Fibroblast of skin of back (primary cell): ENCODE results near the gene RYR2.
A peak's percentile ranks its signal among the peaks of the same experiment; 100 is the strongest.

Experiments used
- DNase-seq: peaks from one replicate; pipeline ENCODE4 v3.0.0-alpha.2; 2013

The RYR2 gene

GRCh38 chr1:237748171-237748960, 706.4 kb downstream of the RYR2 start:
- no peak for DNase-seq

- DNase-seq, result no peak
These were observed 707.1 kb downstream of the RYR2 start for GRCh38 chr1:237749122-237749521.

- DNase-seq, result no peak
These were observed 709.1 kb downstream of the RYR2 start for GRCh38 chr1:237751090-237751489.

GRCh38 chr1:237754627-237755026, 712.6 kb downstream of the RYR2 start:
- DNase-seq, result no peak

- no peak for DNase-seq
These were observed 714.5 kb downstream of the RYR2 start for GRCh38 chr1:237756304-237756967.

GRCh38 chr1:237759377-237759776, 717.4 kb downstream of the RYR2 start:
- no peak for DNase-seq

- no peak for DNase-seq
These were observed 719.0 kb downstream of the RYR2 start for GRCh38 chr1:237760951-237761350.

- DNase-seq, result no peak
These were observed 721.2 kb downstream of the RYR2 start for GRCh38 chr1:237763137-237763536.

- no peak for DNase-seq
These were observed 721.8 kb downstream of the RYR2 start for GRCh38 chr1:237763751-237764150.

- no peak for DNase-seq
These were observed 727.9 kb downstream of the RYR2 start for GRCh38 chr1:237769916-237770315.

- no peak for DNase-seq
These were observed 730.0 kb downstream of the RYR2 start for GRCh38 chr1:237772009-237772408.

GRCh38 chr1:237774246-237774645, 732.3 kb downstream of the RYR2 start:
- no peak for DNase-seq

- DNase-seq, result no peak
These were observed 737.4 kb downstream of the RYR2 start for GRCh38 chr1:237779356-237779755.

GRCh38 chr1:237786066-237786719, 744.2 kb downstream of the RYR2 start:
- no peak for DNase-seq

- no peak for DNase-seq
These were observed 746.1 kb downstream of the RYR2 start for GRCh38 chr1:237788069-237788468.

- DNase-seq, result no peak
These were observed 747.6 kb downstream of the RYR2 start for GRCh38 chr1:237789619-237790018.

- no peak for DNase-seq
These were observed 749.6 kb downstream of the RYR2 start for GRCh38 chr1:237791592-237791991.

- no peak for DNase-seq
These were observed 750.2 kb downstream of the RYR2 start for GRCh38 chr1:237792149-237792548.

GRCh38 chr1:237792726-237793125, 750.7 kb downstream of the RYR2 start:
- no peak for DNase-seq

- no peak for DNase-seq
These were observed 752.1 kb downstream of the RYR2 start for GRCh38 chr1:237794071-237794470.

GRCh38 chr1:237795558-237795957, 753.6 kb downstream of the RYR2 start:
- no peak for DNase-seq

GRCh38 chr1:237799762-237800474, 757.9 kb downstream of the RYR2 start:
- DNase-seq, result peak; percentile 24

GRCh38 chr1:237804516-237804915, 762.5 kb downstream of the RYR2 start:
- DNase-seq, result no peak
